Keratinocyte (primary cell): ENCODE data around the gene ABHD2. TPM values are rescaled to one million over a fixed set of nuclear protein-coding genes. Genes with fewer than 3 reads are reported as not detected.

Experiments used
- DNase-seq: peaks from one replicate; pipeline ENCODE4 v3.0.0-alpha.2; 2011; ENCODE audit warnings: low read depth, missing footprints, low spot score
- FAIRE-seq: peaks from 2 replicates; lab custom pipeline; 2011; peaks lifted over from hg19 to GRCh38; lab: Jason Lieb, UNC
- H2AFZ ChIP-seq: 2 replicates; pipeline ENCODE4 v1.6.0; 2012; ENCODE audit warnings: low read length, control low read depth, inconsistent platforms; ENCODE audit not compliant: control insufficient read depth
- H3K27ac ChIP-seq: 2 replicates; pipeline ENCODE4 v1.5.1; 2011; ENCODE audit warnings: low read length; ENCODE audit not compliant: control insufficient read depth, insufficient read depth
- H3K27me3 ChIP-seq: 3 replicates; pipeline ENCODE4 v1.6.0; 2011; ENCODE audit warnings: low read length; ENCODE audit not compliant: control insufficient read depth, insufficient read depth; ENCODE audit errors: extremely low read depth
- H3K36me3 ChIP-seq, 2 experiments: 2 replicates in 1 of 2; 3 replicates in 1 of 2; pipeline ENCODE4 v1.5.1; 2011; ENCODE audit warnings: low read length in 2 of 2, mild to moderate bottlenecking in 1 of 2; ENCODE audit not compliant: control insufficient read depth in 2 of 2, insufficient read depth in 2 of 2; ENCODE audit errors: extremely low read depth in 1 of 2
- H3K4me1 ChIP-seq: 3 replicates; pipeline ENCODE4 v1.5.1; 2011; ENCODE audit warnings: low read length; ENCODE audit not compliant: control insufficient read depth, insufficient read depth; ENCODE audit errors: extremely low read depth
- H3K4me2 ChIP-seq: 3 replicates; pipeline ENCODE4 v1.6.0; 2011; ENCODE audit warnings: low read depth, low read length; ENCODE audit not compliant: control insufficient read depth, insufficient read depth; ENCODE audit errors: extremely low read depth
- H3K4me3 ChIP-seq, 3 experiments: fragments of 200-600 bp in 1 of 3; sonication (generic) in 1 of 3; 2 replicates in 2 of 3; 3 replicates in 1 of 3; pipeline ENCODE4 v1.5.1; 2011 to 2016; ENCODE audit warnings: low read length in 3 of 3, mild to moderate bottlenecking in 3 of 3, control low read depth in 2 of 3, inconsistent platforms in 1 of 3, low read depth in 1 of 3, mixed read lengths in 1 of 3, mixed run types in 1 of 3, moderate library complexity in 1 of 3; ENCODE audit not compliant: control insufficient read depth in 2 of 3, insufficient read depth in 2 of 3; ENCODE audit errors: extremely low read depth in 1 of 3
- H3K79me2 ChIP-seq: 2 replicates; pipeline ENCODE4 v1.6.0; 2012; ENCODE audit warnings: low read length; ENCODE audit not compliant: control insufficient read depth, insufficient read depth
- H3K9ac ChIP-seq: 3 replicates; pipeline ENCODE4 v1.6.0; 2011; ENCODE audit warnings: low read length; ENCODE audit not compliant: control insufficient read depth, insufficient read depth; ENCODE audit errors: extremely low read depth
- H3K9me1 ChIP-seq: 3 replicates; pipeline ENCODE4 v1.6.0; 2011; ENCODE audit warnings: low read length; ENCODE audit not compliant: control insufficient read depth, insufficient read depth; ENCODE audit errors: extremely low read depth
- H3K9me3 ChIP-seq: 2 replicates; pipeline ENCODE4 v1.5.1; 2012; ENCODE audit warnings: low read depth, low read length; ENCODE audit not compliant: control insufficient read depth
- H4K20me1 ChIP-seq: 3 replicates; pipeline ENCODE4 v1.6.0; 2011; ENCODE audit warnings: low read length; ENCODE audit not compliant: control insufficient read depth, insufficient read depth; ENCODE audit errors: extremely low read depth
- CTCF ChIP-seq, 3 experiments: IDR thresholded peaks in 1 of 3; conservative IDR thresholded peaks in 1 of 3; optimal IDR thresholded peaks in 1 of 3; 2 replicates in 2 of 3; 3 replicates in 1 of 3; pipeline versions ENCODE3 to v1.5.1; 2011; ENCODE audit warnings: low read length in 3 of 3, mild to moderate bottlenecking in 3 of 3, moderate library complexity in 2 of 3, control low read depth in 1 of 3, inconsistent platforms in 1 of 3; ENCODE audit not compliant: insufficient read depth in 2 of 3; ENCODE audit errors: extremely low read depth in 1 of 3
- EZH2 ChIP-seq: IDR thresholded peaks from one replicate; pipeline ENCODE4 v1.6.1; 2012; ENCODE audit warnings: inconsistent platforms, mild to moderate bottlenecking, low read length, moderate library complexity
- dilution Hi-C: fragments of 300-500 bp; cut with MboI; formaldehyde crosslinking; loops from one replicate; pipeline ENCODE4 v1.7.0; 2020; ENCODE audit warnings: low sequenced_read_pairs; ENCODE audit not compliant: extremely low pct_ligation_motif_present
- polyA plus RNA-seq, 5 experiments: library from polyadenylated mRNA; depleted of rRNA in 3 of 5; stranded (reverse) in 3 of 5; stranded (forward) in 1 of 5; unstranded in 1 of 5; fragments of >200 nt; gene quantifications; 1 replicate in 1 of 5; 2 replicates in 3 of 5; 3 replicates in 1 of 5; pipeline versions ENCODE4 v1.2.1 to v1.2.3, GENCODE V29; 2011 to 2012; ENCODE audit warnings: missing spikeins in 2 of 5, low read depth in 1 of 5, low replicate concordance in 1 of 5

The ABHD2 gene
- polyA plus RNA-seq, 1 donor (not counting 4 experiments of a cell fraction or from before 2014, with no cell fraction given): 22.8 TPM

- no peak for FAIRE-seq
- no peak overlapping the region for H2AFZ ChIP-seq
- TF ChIP-seq EZH2 (no peak), CTCF (optimal IDR thresholded peaks at IDR 0.05 in 1 of 3, IDR thresholded peaks at IDR 0.05 in 1 of 3, conservative IDR thresholded peaks at IDR 0.05 in 1 of 3; ENCODE audit: extremely low read depth in 1 of 3, insufficient read depth in 2 of 3, low read length in 3 of 3) (no peak)
- H3K79me2 ChIP-seq: no peaks in the 10 kb centered on the region
- no peaks in the 10 kb centered on the region for H3K4me1 ChIP-seq
- H3K27ac ChIP-seq: no peak overlapping the region
- H3K9me1 ChIP-seq: no peaks in the 10 kb centered on the region
- H3K9me3 ChIP-seq: no peaks in the 10 kb centered on the region
- H3K27me3 ChIP-seq: no peaks in the 10 kb centered on the region
- no peaks in the 10 kb centered on the region for H4K20me1 ChIP-seq
- no peak overlapping the region for H3K9ac ChIP-seq
- H3K4me2 ChIP-seq: no peak overlapping the region
- dilution Hi-C loops: no loop called here
- H3K36me3 ChIP-seq: peaks cover 6 to 8% of the 10 kb centered on the region in 2 experiments
- no peak for DNase-seq
- no peak overlapping the region for H3K4me3 ChIP-seq
Measured at GRCh38 chr15:89186803-89187202, 98.5 kb downstream of the ABHD2 start.

GRCh38 chr15:89187301-89187985, 99.2 kb downstream of the ABHD2 start:
- Histone ChIP-seq H4K20me1 (no peaks in the 10 kb centered on the region), H3K9me3 (no peaks in the 10 kb centered on the region), H3K9me1 (no peaks in the 10 kb centered on the region), H3K4me2 (no peak overlapping the region), H2AFZ (no peak overlapping the region), H3K79me2 (no peaks in the 10 kb centered on the region), H3K9ac (no peak overlapping the region), H3K27ac (no peak overlapping the region), H3K4me1 (no peaks in the 10 kb centered on the region), H3K4me3 (no peak overlapping the region), H3K27me3 (no peaks in the 10 kb centered on the region), H3K36me3 (peaks cover 6 to 8% of the 10 kb centered on the region in 2 experiments)
- TF ChIP-seq CTCF (optimal IDR thresholded peaks at IDR 0.05 in 1 of 3, IDR thresholded peaks at IDR 0.05 in 1 of 3, conservative IDR thresholded peaks at IDR 0.05 in 1 of 3; ENCODE audit: extremely low read depth in 1 of 3, insufficient read depth in 2 of 3, low read length in 3 of 3) (no peak), EZH2 (no peak)
- no peak for DNase-seq
- dilution Hi-C loops: no loop called here
- FAIRE-seq: no peak
